HEK293 (cell line): ENCODE measurements around the gene ROR2.
A peak's percentile ranks its signal among the peaks of the same experiment; 100 is the strongest.

Experiments used
- CTCF ChIA-PET: fragments of 350-600 bp; formaldehyde crosslinking; extraction: SDS; loops from one replicate; lab custom pipeline; 2021; ENCODE audit warnings: antibody characterized with exemption; lab: Yijun Ruan, JAX
- POLR2A ChIA-PET: fragments of 300-600 bp; formaldehyde crosslinking; extraction: SDS; loops from one replicate; lab custom pipeline; 2020; ENCODE audit warnings: antibody characterized with exemption, inconsistent platforms; lab: Yijun Ruan, JAX
- H3K27ac ChIP-seq: fragments of 200-500 bp; sonication (Bioruptor generic); 2 replicates; pipeline ENCODE4 v1.5.1; 2014; ENCODE audit warnings: low read depth, low read length, control low read depth, inconsistent platforms; ENCODE audit errors: extremely low read depth
- H3K36me3 ChIP-seq, 2 experiments: fragments of 200-500 bp in 1 of 2; sonication (Bioruptor generic) in 1 of 2; 1 replicate in 1 of 2; 2 replicates in 1 of 2; pipeline ENCODE4 v1.5.1; 2014 to 2017; ENCODE audit warnings: inconsistent platforms in 2 of 2, low read length in 2 of 2; ENCODE audit not compliant: control insufficient read depth in 2 of 2, insufficient read depth in 1 of 2
- H3K4me1 ChIP-seq: fragments of 200-500 bp; sonication (Bioruptor generic); 2 replicates; pipeline ENCODE4 v1.5.1; 2014; ENCODE audit warnings: mild to moderate bottlenecking, low read length, inconsistent platforms; ENCODE audit not compliant: control insufficient read depth, insufficient read depth
- H3K4me3 ChIP-seq: 2 replicates; pipeline ENCODE4 v1.5.1; 2011; ENCODE audit warnings: low read depth, mild to moderate bottlenecking, control low read depth, low read length, moderate library complexity
- H3K9me3 ChIP-seq: fragments of 200-500 bp; sonication (Bioruptor generic); 2 replicates; pipeline ENCODE4 v1.5.1; 2014; ENCODE audit warnings: low read depth, low read length, inconsistent platforms; ENCODE audit not compliant: control insufficient read depth, insufficient read depth
- ELK4 ChIP-seq: IDR thresholded peaks from 2 replicates; pipeline ENCODE4 v1.6.1; 2011; ENCODE audit warnings: mild to moderate bottlenecking, low read depth, low read length, borderline replicate concordance
- GLIS2 ChIP-seq: fragments of 450-650 bp; formaldehyde crosslinking; IDR thresholded peaks from 2 replicates; pipeline ENCODE4 v1.5.1; 2016; ENCODE audit warnings: missing biosample characterization, missing genetic modification characterization
- PRDM2 ChIP-seq: fragments of 450-650 bp; formaldehyde crosslinking; IDR thresholded peaks from 2 replicates; pipeline ENCODE4 v1.5.1; 2016; ENCODE audit warnings: missing biosample characterization, missing genetic modification characterization, borderline replicate concordance
- SETDB1 ChIP-seq: IDR thresholded peaks from one replicate; pipeline ENCODE4 v1.6.1; 2017; ENCODE audit warnings: mild to moderate bottlenecking, low read length, moderate library complexity, mixed read lengths; ENCODE audit not compliant: insufficient read length
- ZFP41 ChIP-seq: fragments of 450-650 bp; formaldehyde crosslinking; IDR thresholded peaks from 2 replicates; pipeline ENCODE4 v1.5.1; 2016; ENCODE audit warnings: missing biosample characterization, missing genetic modification characterization, borderline replicate concordance
- ZIC2 ChIP-seq: fragments of 450-650 bp; formaldehyde crosslinking; IDR thresholded peaks from 2 replicates; pipeline ENCODE4 v1.5.1; 2016; ENCODE audit warnings: missing biosample characterization, missing genetic modification characterization
- ZNF112 ChIP-seq: fragments of 450-650 bp; formaldehyde crosslinking; IDR thresholded peaks from 2 replicates; pipeline ENCODE4 v1.5.0; 2017; ENCODE audit warnings: missing biosample characterization, missing genetic modification characterization
- ZNF114 ChIP-seq: fragments of 450-650 bp; formaldehyde crosslinking; IDR thresholded peaks from 2 replicates; pipeline ENCODE4 v1.5.0; 2017; ENCODE audit warnings: missing biosample characterization, missing genetic modification characterization
- ZNF121 ChIP-seq: fragments of 450-650 bp; formaldehyde crosslinking; IDR thresholded peaks from 2 replicates; pipeline ENCODE4 v1.5.1; 2016; ENCODE audit warnings: missing biosample characterization, missing genetic modification characterization
- ZNF19 ChIP-seq: fragments of 450-650 bp; formaldehyde crosslinking; IDR thresholded peaks from 2 replicates; pipeline ENCODE4; 2016; ENCODE audit warnings: missing biosample characterization, missing genetic modification characterization, low read depth
- ZNF26 ChIP-seq: fragments of 450-650 bp; formaldehyde crosslinking; IDR thresholded peaks from 2 replicates; pipeline ENCODE4 v1.5.1; 2016; ENCODE audit warnings: missing biosample characterization, missing genetic modification characterization
- ZNF362 ChIP-seq: fragments of 450-650 bp; formaldehyde crosslinking; IDR thresholded peaks from 2 replicates; pipeline ENCODE4 v1.5.1; 2016; ENCODE audit warnings: missing biosample characterization, missing genetic modification characterization
- ZNF404 ChIP-seq: fragments of 450-650 bp; formaldehyde crosslinking; IDR thresholded peaks from 2 replicates; pipeline ENCODE4 v1.5.1; 2017; ENCODE audit warnings: missing biosample characterization, missing genetic modification characterization
- ZNF521 ChIP-seq: fragments of 450-650 bp; formaldehyde crosslinking; IDR thresholded peaks from 2 replicates; pipeline ENCODE4 v1.5.1; 2017; ENCODE audit warnings: missing biosample characterization, mild to moderate bottlenecking, missing genetic modification characterization
- ZNF571 ChIP-seq: fragments of 450-650 bp; formaldehyde crosslinking; IDR thresholded peaks from 2 replicates; pipeline ENCODE4 v1.5.0; 2017; ENCODE audit warnings: missing biosample characterization, missing genetic modification characterization
- ZNF623 ChIP-seq: fragments of 450-650 bp; formaldehyde crosslinking; IDR thresholded peaks from 2 replicates; pipeline ENCODE4 v1.5.1; 2016; ENCODE audit warnings: missing biosample characterization, missing genetic modification characterization
- ZNF777 ChIP-seq: fragments of 450-650 bp; formaldehyde crosslinking; IDR thresholded peaks from 2 replicates; pipeline ENCODE4 v1.5.1; 2017; ENCODE audit warnings: missing biosample characterization, missing genetic modification characterization, borderline replicate concordance
- ZNF843 ChIP-seq: fragments of 450-650 bp; formaldehyde crosslinking; IDR thresholded peaks from 2 replicates; pipeline ENCODE4 v1.5.1; 2016; ENCODE audit warnings: missing biosample characterization, missing genetic modification characterization
- TF ChIP-seq, protein P1 (sequence below): fragments of 450-650 bp; formaldehyde crosslinking; IDR thresholded peaks from 2 replicates; pipeline ENCODE4 v1.5.1; 2016; ENCODE audit warnings: missing biosample characterization, missing genetic modification characterization
- TF ChIP-seq, protein P2 (sequence below): fragments of 450-650 bp; formaldehyde crosslinking; IDR thresholded peaks from 2 replicates; pipeline ENCODE4 v1.5.1; 2016; ENCODE audit warnings: missing biosample characterization, missing genetic modification characterization

The ROR2 gene

GRCh38 chr9:91832322-91832721 is 117.7 kb downstream of the ROR2 start:
- no peak overlapping the region for H3K27ac ChIP-seq
- no peak for TF ChIP-seq GLIS2 (tag by site-specific recombination)
- no peak for TF ChIP-seq ZNF121 (tag by site-specific recombination)
- no peak for TF ChIP-seq ZNF404 (tag by site-specific recombination)
- TF ChIP-seq ZNF571, result no peak
- no peak for TF ChIP-seq PRDM2 (tag by site-specific recombination)
- no peak for TF ChIP-seq ELK4
- TF ChIP-seq, protein P1, sequence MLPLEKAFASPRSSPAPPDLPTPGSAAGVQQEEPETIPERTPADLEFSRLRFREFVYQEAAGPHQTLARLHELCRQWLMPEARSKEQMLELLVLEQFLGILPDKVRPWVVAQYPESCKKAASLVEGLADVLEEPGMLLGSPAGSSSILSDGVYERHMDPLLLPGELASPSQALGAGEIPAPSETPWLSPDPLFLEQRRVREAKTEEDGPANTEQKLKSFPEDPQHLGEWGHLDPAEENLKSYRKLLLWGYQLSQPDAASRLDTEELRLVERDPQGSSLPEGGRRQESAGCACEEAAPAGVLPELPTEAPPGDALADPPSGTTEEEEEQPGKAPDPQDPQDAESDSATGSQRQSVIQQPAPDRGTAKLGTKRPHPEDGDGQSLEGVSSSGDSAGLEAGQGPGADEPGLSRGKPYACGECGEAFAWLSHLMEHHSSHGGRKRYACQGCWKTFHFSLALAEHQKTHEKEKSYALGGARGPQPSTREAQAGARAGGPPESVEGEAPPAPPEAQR (tag by site-specific recombination), result no peak
- TF ChIP-seq ZNF843 (tag by site-specific recombination), result no peak
- no peak for TF ChIP-seq ZNF26
- TF ChIP-seq ZNF112, result no peak
- no peaks in the 10 kb centered on the region for H3K36me3 ChIP-seq
- no peak overlapping the region for H3K4me3 ChIP-seq
- H3K4me1 ChIP-seq, result peaks cover 5% of the 10 kb centered on the region
- ChIA-PET POLR2A (no interaction called here), CTCF (no interaction called here)
- no peaks in the 10 kb centered on the region for H3K9me3 ChIP-seq

DNA sequence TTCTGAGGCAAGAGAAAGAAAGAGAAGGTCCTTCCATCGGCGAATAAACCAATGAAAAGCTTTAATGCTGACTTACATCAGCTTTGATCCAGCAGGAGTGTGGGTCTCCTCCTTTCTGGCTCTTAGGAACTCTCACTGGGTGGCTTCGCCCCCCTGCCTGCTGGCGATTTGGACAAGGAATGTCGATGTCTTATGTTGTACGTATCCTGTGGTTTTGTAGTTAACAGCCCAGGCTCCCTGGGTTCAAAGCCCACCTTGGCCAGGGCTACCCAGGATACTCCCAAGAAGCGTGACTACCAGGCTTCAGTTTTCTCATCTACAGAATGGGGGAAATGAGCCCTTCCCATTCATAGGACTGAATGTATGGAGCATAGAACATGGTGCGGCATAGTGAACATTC is 124.2 kb downstream of the ROR2 start:
- Histone ChIP-seq H3K9me3 (no peaks in the 10 kb centered on the region), H3K36me3 (no peaks in the 10 kb centered on the region), H3K4me1 (no peaks in the 10 kb centered on the region)
- TF ChIP-seq ZIC2, result 0 out of 2 replicates have a peak, but pooled peaks have one; percentile 8
- no peak for TF ChIP-seq ZFP41 (tag by site-specific recombination)
- TF ChIP-seq, all 188 proteins: peak for 1
- no peak overlapping the region for H3K27ac ChIP-seq
- ChIA-PET POLR2A (no interaction called here), CTCF (interaction anchor here (0.7 kb wide), 1 partner anchor 129 kb away, joined by 3 read pairs; no protein-coding TSS in a partner anchor)
- H3K4me3 ChIP-seq, result no peak overlapping the region

DNA sequence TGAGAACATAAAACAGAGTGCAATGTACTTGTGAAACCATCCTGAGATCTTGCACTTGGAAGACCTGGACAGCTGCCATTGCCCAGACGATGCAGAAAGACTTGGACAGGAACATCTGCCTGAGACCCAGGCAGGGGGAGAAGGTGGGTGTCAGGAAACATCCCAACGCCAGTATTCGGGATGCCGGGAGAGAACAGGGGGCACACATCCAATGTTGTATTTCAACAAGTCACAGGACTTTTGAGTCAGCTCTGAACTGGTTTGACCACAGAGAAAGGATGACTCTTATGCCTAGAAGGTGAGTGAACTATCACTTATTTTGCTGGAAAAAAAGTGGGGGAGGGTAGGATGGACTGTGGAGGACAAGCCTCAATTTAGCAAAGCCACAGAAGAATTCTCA is 124.6 kb downstream of the ROR2 start:
- H3K9me3 ChIP-seq, result no peaks in the 10 kb centered on the region
- TF ChIP-seq, protein P2, sequence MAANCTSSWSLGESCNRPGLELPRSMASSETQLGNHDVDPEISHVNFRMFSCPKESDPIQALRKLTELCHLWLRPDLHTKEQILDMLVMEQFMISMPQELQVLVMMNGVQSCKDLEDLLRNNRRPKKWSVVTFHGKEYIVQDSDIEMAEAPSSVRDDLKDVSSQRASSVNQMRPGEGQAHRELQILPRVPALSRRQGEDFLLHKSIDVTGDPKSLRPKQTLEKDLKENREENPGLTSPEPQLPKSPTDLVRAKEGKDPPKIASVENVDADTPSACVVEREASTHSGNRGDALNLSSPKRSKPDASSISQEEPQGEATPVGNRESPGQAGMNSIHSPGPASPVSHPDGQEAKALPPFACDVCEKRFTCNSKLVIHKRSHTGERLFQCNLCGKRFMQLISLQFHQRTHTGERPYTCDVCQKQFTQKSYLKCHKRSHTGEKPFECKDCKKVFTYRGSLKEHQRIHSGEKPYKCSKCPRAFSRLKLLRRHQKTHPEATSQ (tag by site-specific recombination), result no peak
- TF ChIP-seq ZNF623 (tag by site-specific recombination), result no peak
- no peak for TF ChIP-seq ZNF114 (tag by site-specific recombination)
- no peak for TF ChIP-seq ZNF362 (tag by site-specific recombination)
- TF ChIP-seq ZNF521 (tag by site-specific recombination), result no peak
- TF ChIP-seq ZNF19 (tag by site-specific recombination), result no peak
- TF ChIP-seq SETDB1, result no peak
- TF ChIP-seq ZNF777 (tag by site-specific recombination), result no peak
- TF ChIP-seq, all 188 proteins: peak for 0
- H3K27ac ChIP-seq, result no peak overlapping the region
- no peaks in the 10 kb centered on the region for H3K36me3 ChIP-seq
- no peak overlapping the region for H3K4me3 ChIP-seq
- ChIA-PET POLR2A (no interaction called here), CTCF (interaction anchor here (0.6 kb wide), 1 partner anchor 309 kb away, joined by 3 read pairs; no protein-coding TSS in a partner anchor)
- no peaks in the 10 kb centered on the region for H3K4me1 ChIP-seq
